Erythroblast (primary cell): Measurements from ENCODE around the gene LDLR.
"Not testable (repeated sequence)": the region's sequence is repeated elsewhere in the genome, so short reads cannot be mapped to it uniquely, and the experiment has no call there.

Experiments
- DNase-seq, 2 experiments: peaks; one replicate each; lab custom pipeline; 2025; lab: John Stamatoyannopoulos, UW
- GATA1 ChIP-seq: IDR thresholded peaks from 2 replicates; pipeline ENCODE4 v1.6.1; 2011; ENCODE audit warnings: low read depth, mild to moderate bottlenecking, control low read depth, low read length, moderate library complexity
- POLR2A ChIP-seq: IDR thresholded peaks from 2 replicates; pipeline ENCODE4 v1.6.1; 2011; ENCODE audit warnings: mild to moderate bottlenecking, low read length

Gene LDLR

GRCh38 chr19:11148001-11148400, 58.7 kb downstream of the LDLR start:
- DNase-seq, result no peak
- TF ChIP-seq POLR2A (no peak), GATA1 (no peak)

DNA sequence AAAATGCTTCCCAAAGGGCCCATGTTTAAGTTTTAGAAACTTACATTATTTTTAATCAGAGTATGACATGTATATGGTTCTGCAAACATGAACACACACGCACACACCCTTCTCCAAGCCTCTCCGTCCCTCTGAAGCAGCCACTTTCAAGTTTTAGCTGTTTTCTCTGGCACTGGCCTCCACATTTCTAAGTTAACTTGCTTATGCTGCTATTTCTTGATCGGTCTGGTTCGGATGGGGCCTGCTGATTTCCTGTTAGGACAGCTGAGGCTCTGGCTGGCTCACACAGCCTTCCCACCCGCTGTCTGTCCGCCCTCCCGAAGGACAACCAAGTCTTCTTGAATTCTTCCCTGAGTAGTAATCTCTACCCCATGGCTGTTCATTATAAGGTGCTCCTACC, 61.9 kb downstream of the LDLR start:
- TF ChIP-seq GATA1 (no peak), POLR2A (no peak)
- no peak for DNase-seq

DNA sequence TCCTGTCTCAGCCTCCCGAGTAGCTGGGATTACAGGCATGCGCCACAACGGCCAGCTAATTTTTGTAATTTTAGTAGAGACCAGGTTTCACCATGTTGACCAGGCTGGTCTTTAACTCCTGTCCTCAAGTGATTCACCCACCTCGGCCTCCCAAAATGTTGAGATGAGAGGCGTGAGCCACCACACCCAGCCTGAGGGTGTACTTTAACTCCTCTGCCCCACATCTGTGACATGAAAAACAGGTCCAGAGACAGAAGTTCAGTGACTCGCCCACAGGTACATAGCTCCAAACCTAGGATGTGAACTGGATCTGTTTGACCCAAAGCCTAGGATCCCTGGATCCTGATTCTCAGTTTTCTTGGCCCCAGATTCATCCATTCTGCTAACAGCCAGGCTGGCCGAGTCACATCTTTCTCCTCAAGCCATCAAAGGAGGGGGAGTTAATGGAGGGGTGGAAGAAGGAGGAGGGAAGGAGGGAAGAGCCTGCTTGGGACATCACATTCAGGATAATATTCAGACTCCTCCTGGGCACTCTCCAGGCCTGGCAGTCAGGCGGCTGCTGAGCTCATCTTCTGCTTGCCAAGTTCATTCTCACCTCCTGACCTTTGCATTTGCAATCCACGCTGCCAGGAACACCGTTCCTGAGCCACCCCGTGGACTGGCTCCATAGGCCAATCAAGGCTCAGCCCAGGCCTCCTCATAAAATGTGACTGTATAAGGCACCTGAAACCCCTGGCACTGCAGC, 63.2 kb downstream of the LDLR start:
- DNase-seq, result no peak

DNA sequence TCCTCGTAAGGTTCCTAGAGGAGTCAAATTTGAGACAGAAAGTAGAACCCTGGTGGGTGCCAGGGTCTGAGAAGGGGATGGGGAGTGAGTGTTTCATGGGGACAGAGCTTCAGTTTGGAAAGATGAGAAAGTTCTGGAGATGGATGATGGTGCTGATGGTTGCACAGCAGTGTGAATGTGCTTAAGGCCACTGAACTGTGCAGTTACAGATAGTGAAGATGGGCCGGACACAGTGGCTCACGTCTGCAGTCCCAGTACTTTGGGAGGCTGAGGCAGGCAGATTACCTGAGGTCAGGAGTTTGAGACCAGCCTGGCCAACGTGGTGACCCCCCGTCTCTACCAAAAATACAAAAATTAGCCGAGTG, 65.4 kb downstream of the LDLR start:
- DNase-seq, result peak; percentile 55 to 62
- TF ChIP-seq POLR2A, result no peak
- TF ChIP-seq GATA1, result no peak

More for the DNA sequence above, 63.2 kb downstream of the LDLR start:
- no peak for TF ChIP-seq POLR2A
- no peak for TF ChIP-seq GATA1

- peak; percentile 95 for TF ChIP-seq POLR2A
- no peak for TF ChIP-seq GATA1
- peak; percentile 99 for DNase-seq
Observed at GRCh38 chr19:11155373-11156120, 66.3 kb downstream of the LDLR start, which contains the start of gene SPC24. SPC24 (minus strand) TSS chr19:11155782; CDS start chr19:11155776, 6 bp downstream.

- DNase-seq, result no peak
- TF ChIP-seq POLR2A, result no peak
- TF ChIP-seq GATA1, result no peak
Observed at GRCh38 chr19:11159598-11160439, 70.6 kb downstream of the LDLR start.

- DNase-seq, result not testable (repeated sequence)
Observed at GRCh38 chr19:11160440-11160768, 71.1 kb downstream of the LDLR start.

- no peak for TF ChIP-seq POLR2A
- no peak for TF ChIP-seq GATA1
- no peak for DNase-seq
Observed at GRCh38 chr19:11164296-11164695, 75.0 kb downstream of the LDLR start.

GRCh38 chr19:11164879-11165406, 75.7 kb downstream of the LDLR start:
- no peak for DNase-seq
- TF ChIP-seq POLR2A (no peak), GATA1 (no peak)

- TF ChIP-seq POLR2A (no peak), GATA1 (no peak)
Observed at GRCh38 chr19:11165486-11166030, 76.3 kb downstream of the LDLR start.

GRCh38 chr19:11166281-11167142, 77.2 kb downstream of the LDLR start:
- TF ChIP-seq POLR2A (no peak), GATA1 (no peak)

More at GRCh38 chr19:11165486-11166030, 76.3 kb downstream of the LDLR start:
- no peak for DNase-seq

DNA sequence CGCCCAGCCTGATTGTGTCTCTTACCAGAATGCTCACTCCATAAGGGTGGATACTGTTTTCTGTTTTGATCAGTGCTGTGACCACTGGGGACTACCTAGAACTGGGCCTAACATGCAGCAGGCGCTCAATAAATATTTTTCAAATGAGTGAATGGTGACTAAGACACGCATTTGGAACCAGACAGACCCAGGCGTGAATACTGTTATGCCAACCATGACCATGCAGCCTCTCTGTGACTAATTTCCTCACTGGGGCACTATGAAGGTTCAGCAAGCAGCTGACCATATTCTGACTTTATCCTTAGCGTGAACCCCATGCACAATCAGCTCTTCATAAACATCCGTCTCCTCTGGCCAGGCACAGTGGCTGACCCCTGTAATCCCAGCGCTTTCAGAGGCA, 79.3 kb downstream of the LDLR start:
- TF ChIP-seq POLR2A (no peak), GATA1 (no peak)

More at GRCh38 chr19:11166281-11167142, 77.2 kb downstream of the LDLR start:
- DNase-seq, result no peak

More for the DNA sequence above, 79.3 kb downstream of the LDLR start:
- DNase-seq, result no peak
